Esophagus (tissue), 2 donors: ENCODE measurements around the gene HOXD3. TPM values are rescaled to one million over a fixed set of nuclear protein-coding genes. Genes with fewer than 3 reads are reported as not detected.

Source experiments
- H3K27ac ChIP-seq, 2 donors: one replicate each; pipeline ENCODE4 v1.5.1; 2013; ENCODE audit warnings: low read depth in 2 of 2, mild to moderate bottlenecking in 2 of 2, inconsistent platforms in 1 of 2, low read length in 1 of 2, moderate library complexity in 1 of 2
- H3K27me3 ChIP-seq, 2 donors: one replicate each; pipeline ENCODE4 v1.6.1; 2013; ENCODE audit warnings: low read length in 2 of 2, control low read depth in 1 of 2, mild to moderate bottlenecking in 1 of 2; ENCODE audit not compliant: insufficient read depth in 2 of 2, control insufficient read depth in 1 of 2
- H3K36me3 ChIP-seq, 2 donors: one replicate each; pipeline ENCODE4 v1.6.1; 2013; ENCODE audit warnings: low read length in 1 of 2; ENCODE audit not compliant: control insufficient read depth in 2 of 2, insufficient read depth in 2 of 2
- H3K4me1 ChIP-seq, 2 donors: one replicate each; pipeline ENCODE4 v1.6.1; 2013; ENCODE audit warnings: low read length in 1 of 2; ENCODE audit not compliant: control insufficient read depth in 2 of 2, insufficient read depth in 2 of 2
- H3K4me3 ChIP-seq, 2 donors: one replicate each; pipeline ENCODE4 v1.5.1; 2013; ENCODE audit warnings: low read length in 2 of 2, mild to moderate bottlenecking in 2 of 2, low read depth in 1 of 2, moderate library complexity in 1 of 2
- H3K9me3 ChIP-seq, 2 donors: one replicate each; pipeline ENCODE4 v1.6.1; 2013; ENCODE audit warnings: mild to moderate bottlenecking in 2 of 2, low read depth in 1 of 2, low read length in 1 of 2, moderate library complexity in 1 of 2; ENCODE audit not compliant: control insufficient read depth in 2 of 2, insufficient read depth in 1 of 2
- WGBS, 2 donors: extraction: QIAGEN DNeasy Blood & Tissue Kit; methylation state at CpG; one replicate each; pipeline ENCODE4 v1.1.7; 2013; 5-methylcytosine and 5-hydroxymethylcytosine counted together
- polyA plus RNA-seq, 2 donors: library from polyadenylated mRNA; stranded (reverse); fragments of 200-250 nt; gene quantifications; one replicate each; pipeline ENCODE4 v1.2.3, GENCODE V29; 2013
- donor health status: healthy with polysubstance abuse.
- donor health status: Bipolar disorder and iron deficiency.

Gene HOXD3
- polyA plus RNA-seq = under 1 TPM; 0.35 to 0.77 TPM

GRCh38 chr2:176156807-176157498, at the start of gene HOXD3:
HOXD3 (plus strand) TSS chr2:176157307; CDS start chr2:176169115, 11,808 bp downstream.
- H3K4me3 ChIP-seq = peak within 1 kb of the TSS in 1 of 2 donors; percentile 13
- H3K36me3 ChIP-seq = no peaks in the 10 kb centered on the region
- peaks cover 4 to 63% of the 10 kb centered on the region in 2 donors for H3K27me3 ChIP-seq
- no peak within 1 kb of the TSS for H3K27ac ChIP-seq
- WGBS, 2 donors = 10 to 16% methylated on average over 48 of the region's 48 CpGs
- H3K9me3 ChIP-seq = peaks cover 0 to 6% of the 10 kb centered on the region in 2 donors
- peaks cover 3 to 10% of the 10 kb centered on the region in 2 donors for H3K4me1 ChIP-seq

GRCh38 chr2:176107731-176108181, 49.4 kb upstream of the HOXD3 start:
- Histone ChIP-seq H3K27me3 (peaks cover 9 to 65% of the 10 kb centered on the region in 2 donors), H3K4me1 (peaks cover 9 to 11% of the 10 kb centered on the region in 2 donors), H3K27ac (no peak overlapping the region), H3K9me3 (peaks cover 0 to 2% of the 10 kb centered on the region in 2 donors), H3K36me3 (no peaks in the 10 kb centered on the region), H3K4me3 (peak overlapping the region; percentile 11 to 44)
- 3% methylated on average over 44 to 59 of the region's 59 CpGs for WGBS, 2 donors

DNA sequence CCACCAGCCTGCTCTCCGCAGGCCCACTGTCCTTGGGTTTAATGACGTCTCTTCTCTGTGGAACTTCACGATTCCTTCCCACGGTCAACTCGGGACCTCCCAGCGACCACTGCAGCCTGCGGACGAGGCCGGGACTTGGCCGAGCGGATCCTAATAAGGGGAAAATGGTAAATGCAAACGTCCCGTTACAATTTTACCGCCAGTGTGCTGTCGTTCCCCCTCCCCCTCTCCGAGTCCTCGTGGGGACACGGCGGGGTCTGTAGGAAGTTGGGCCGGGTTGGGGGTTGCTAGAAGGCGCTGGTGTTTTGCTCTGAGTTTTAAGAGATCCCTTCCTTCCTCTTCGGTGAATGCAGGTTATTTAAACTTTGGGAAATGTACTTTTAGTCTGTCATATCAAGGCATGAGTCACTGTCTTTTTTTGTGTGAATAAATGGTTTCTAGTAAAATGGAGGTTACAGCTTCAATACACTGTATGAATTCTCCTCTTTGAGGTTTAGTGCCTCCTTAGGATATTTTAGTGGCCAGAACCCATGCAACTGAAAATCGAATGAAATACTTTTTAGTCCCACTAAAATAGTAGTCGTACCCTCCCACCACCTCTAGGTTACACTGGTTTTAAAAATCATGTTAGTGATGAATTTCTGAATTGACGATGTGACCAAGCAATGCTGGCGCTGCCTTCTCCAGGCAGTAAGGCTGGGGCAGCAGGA, 47.8 kb upstream of the HOXD3 start:
- peaks cover 0 to 2% of the 10 kb centered on the region in 2 donors for H3K9me3 ChIP-seq
- peaks cover 8 to 9% of the 10 kb centered on the region in 2 donors for H3K4me1 ChIP-seq
- H3K4me3 ChIP-seq = no peak overlapping the region
- H3K27ac ChIP-seq = no peak overlapping the region
- no peaks in the 10 kb centered on the region for H3K36me3 ChIP-seq
- WGBS, 2 donors = 10 to 16% methylated on average over 26 of the region's 26 CpGs
- H3K27me3 ChIP-seq = peaks cover 11 to 59% of the 10 kb centered on the region in 2 donors

DNA sequence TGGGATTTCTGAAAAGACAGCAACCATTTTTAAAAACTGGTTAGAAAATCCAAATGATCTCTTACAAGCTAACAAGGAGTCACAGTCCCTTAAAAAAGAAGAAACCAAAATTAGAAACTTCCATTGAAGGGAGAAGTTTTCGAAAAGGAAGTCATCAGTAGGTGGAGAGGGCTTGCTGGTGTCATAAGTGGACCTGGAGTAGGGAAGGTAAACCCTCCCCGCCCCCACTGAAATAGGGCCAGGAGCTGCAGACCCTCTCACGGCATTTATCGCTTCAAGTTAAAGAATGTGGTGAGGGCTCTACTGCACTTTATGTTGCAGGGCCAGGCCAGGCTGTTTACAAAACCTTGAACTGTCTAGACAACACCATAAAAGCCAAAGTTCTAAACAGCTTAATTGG, 47.2 kb upstream of the HOXD3 start:
- H3K4me1 ChIP-seq = peaks cover 3 to 4% of the 10 kb centered on the region in 2 donors
- WGBS, 2 donors = 9 to 22% methylated on average over 4 of the region's 4 CpGs
- no peak overlapping the region for H3K27ac ChIP-seq
- H3K27me3 ChIP-seq = peaks cover 13 to 59% of the 10 kb centered on the region in 2 donors
- no peaks in the 10 kb centered on the region for H3K36me3 ChIP-seq
- no peak overlapping the region for H3K4me3 ChIP-seq
- H3K9me3 ChIP-seq = peaks cover 0 to 2% of the 10 kb centered on the region in 2 donors

GRCh38 chr2:176110415-176111308, 46.4 kb upstream of the HOXD3 start:
- H3K27ac ChIP-seq = no peak overlapping the region
- no peak overlapping the region for H3K4me3 ChIP-seq
- no peaks in the 10 kb centered on the region for H3K36me3 ChIP-seq
- H3K9me3 ChIP-seq = peaks cover 0 to 2% of the 10 kb centered on the region in 2 donors
- H3K27me3 ChIP-seq = peaks cover 13 to 55% of the 10 kb centered on the region in 2 donors
- 21 to 22% methylated on average over 7 of the region's 7 CpGs for WGBS, 2 donors
- peaks cover 3 to 4% of the 10 kb centered on the region in 2 donors for H3K4me1 ChIP-seq

- Histone ChIP-seq H3K4me3 (no peak overlapping the region), H3K27ac (no peak overlapping the region), H3K27me3 (peaks cover 16 to 60% of the 10 kb centered on the region in 2 donors), H3K9me3 (peaks cover 0 to 3% of the 10 kb centered on the region in 2 donors), H3K4me1 (peaks cover 3 to 4% of the 10 kb centered on the region in 2 donors), H3K36me3 (no peaks in the 10 kb centered on the region)
- WGBS, 2 donors = 3 to 5% methylated on average over 16 of the region's 16 CpGs
Measured at GRCh38 chr2:176111309-176111663, 45.8 kb upstream of the HOXD3 start.

DNA sequence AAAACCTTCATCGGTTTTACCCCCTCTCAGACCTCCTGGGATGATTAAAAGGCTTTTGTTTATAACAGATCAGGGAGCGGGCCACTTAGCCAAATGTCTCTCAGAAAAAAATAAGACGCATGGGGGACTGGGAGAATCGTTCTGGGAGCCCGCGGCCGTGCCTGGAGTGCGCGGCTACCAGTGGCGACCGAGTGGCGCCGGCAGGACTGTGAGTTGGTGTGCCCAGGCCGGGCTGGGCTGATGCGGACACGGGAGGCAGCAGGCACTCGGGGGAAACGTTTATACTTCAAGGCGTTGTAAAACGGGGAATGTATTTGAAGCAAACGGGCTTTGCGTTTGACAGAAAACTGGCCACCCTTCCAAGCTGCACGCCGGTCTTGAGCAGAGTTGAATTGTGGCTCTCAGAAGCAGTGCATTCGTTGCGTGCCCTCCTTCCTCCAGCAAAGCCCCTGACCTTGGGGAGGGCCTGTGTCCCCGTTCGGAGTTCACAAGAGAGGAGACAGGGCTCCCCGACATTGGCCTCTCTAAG, 45.2 kb upstream of the HOXD3 start:
- Histone ChIP-seq H3K4me1 (peaks cover 3% of the 10 kb centered on the region in 2 donors), H3K4me3 (no peak overlapping the region), H3K36me3 (no peaks in the 10 kb centered on the region), H3K27me3 (peaks cover 17 to 57% of the 10 kb centered on the region in 2 donors), H3K9me3 (peaks cover 0 to 8% of the 10 kb centered on the region in 2 donors), H3K27ac (no peak overlapping the region)
- 9 to 11% methylated on average over 29 of the region's 29 CpGs for WGBS, 2 donors

DNA sequence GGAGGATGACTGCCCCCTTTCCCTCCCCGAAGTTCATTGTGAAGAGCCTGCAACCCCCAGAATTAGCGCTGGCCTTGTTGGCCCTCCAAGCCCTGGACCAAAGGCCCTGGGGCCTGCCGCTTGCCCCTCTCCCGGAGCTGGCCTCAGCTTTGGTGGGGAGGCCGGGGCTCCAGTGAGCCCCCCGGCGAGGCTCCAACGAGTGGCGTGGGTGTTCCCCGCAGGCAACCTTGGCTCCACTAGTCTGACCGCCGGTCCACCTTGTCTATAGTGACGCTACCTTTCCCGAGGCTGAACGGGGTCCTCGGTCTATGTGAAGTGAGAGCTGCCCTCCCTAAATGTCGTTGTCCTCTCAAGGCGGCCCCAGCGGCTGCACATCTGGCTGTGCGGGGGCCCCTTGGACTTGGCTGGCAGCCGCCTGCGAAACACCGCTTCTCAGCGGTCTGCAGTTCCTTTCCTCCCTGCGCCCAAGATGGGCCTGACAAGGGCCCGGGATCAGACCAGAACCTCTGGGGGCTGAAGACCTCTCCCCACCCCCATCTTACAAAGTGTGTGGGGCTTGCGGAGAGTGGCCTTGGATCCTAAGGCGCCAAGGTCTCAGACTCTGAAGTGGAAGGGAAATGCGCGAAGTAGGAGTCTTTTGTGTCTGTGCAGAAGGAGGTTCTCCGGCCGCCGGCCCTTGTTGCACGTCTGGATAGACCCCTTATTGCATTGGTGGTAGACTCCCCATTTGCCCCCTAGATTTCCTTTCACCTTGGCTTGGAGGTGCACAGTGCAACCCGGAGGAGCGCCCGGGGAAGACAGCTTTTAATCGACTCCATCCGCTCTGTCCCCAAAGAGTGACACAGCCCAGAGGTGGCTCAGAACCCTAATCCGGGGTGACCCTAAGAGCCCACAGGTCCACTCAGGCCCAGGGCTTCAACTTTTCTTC, 44.5 kb upstream of the HOXD3 start:
- Histone ChIP-seq H3K4me1 (peaks cover 0 to 3% of the 10 kb centered on the region in 2 donors), H3K9me3 (peaks cover 0 to 14% of the 10 kb centered on the region in 2 donors), H3K4me3 (no peak overlapping the region), H3K27ac (no peak overlapping the region), H3K36me3 (no peaks in the 10 kb centered on the region), H3K27me3 (peaks cover 17 to 62% of the 10 kb centered on the region in 2 donors)
- WGBS, 2 donors = 15 to 17% methylated on average over 40 of the region's 40 CpGs
